ENCODE measurements around the gene TSPO. TPM values are rescaled to one million over a fixed set of nuclear protein-coding genes. Genes with fewer than 3 reads are reported as not detected.

Gene TSPO
- total and polyA plus RNA-seq, 2 of the 8 experiments (the other 6 are each of a cell fraction or from before 2014, with no cell fraction given): 19.9 to 51.5 TPM

GRCh38 chr22:43157874-43158546, 6.7 kb downstream of the TSPO start:
- Histone ChIP-seq H3K9me3 (ENCODE audit: insufficient read depth in 2 of 2, low read depth in 1 of 2, low read length in 1 of 2) (no peaks in the 10 kb centered on the region), H4K20me1 (replicated peaks in 1 of 2; ENCODE audit: control insufficient read depth in 1 of 2, insufficient read depth in 2 of 2, low read length in 2 of 2) (peaks cover 0 to 4% of the 10 kb centered on the region in 2 experiments), H2AK5ac (ENCODE audit: low read depth, low read length) (no peak overlapping the region), H2BK120ac (replicated peaks; ENCODE audit: low read depth, low read length) (no peak overlapping the region), H2BK15ac (ENCODE audit: low read length) (no peak overlapping the region), H2BK12ac (ENCODE audit: low read depth, low read length) (no peak overlapping the region), H3K23ac (ENCODE audit: insufficient read length) (no peak overlapping the region), H3K27me3 (replicated peaks in 1 of 4; ENCODE audit: control insufficient read depth in 3 of 4, extremely low read depth in 1 of 4, insufficient read depth in 3 of 4, low read length in 3 of 4) (no peaks in the 10 kb centered on the region; a peak in 1 of 7 replicates), H4K91ac (replicated peaks; ENCODE audit: insufficient read length, low read length) (no peak overlapping the region), H3K79me2 (ENCODE audit: control insufficient read depth in 1 of 2, insufficient read depth in 2 of 2, low read length in 2 of 2) (no peaks in the 10 kb centered on the region), H3K23me2 (ENCODE audit: low read depth, low read length) (no peaks in the 10 kb centered on the region), H3K9ac (replicated peaks in 1 of 4; ENCODE audit: extremely low read depth in 1 of 4, low read depth in 3 of 4, low read length in 3 of 4) (no peak overlapping the region; a peak in 1 of 7 replicates), H4K5ac (ENCODE audit: insufficient read length, low read depth, low read length) (no peak overlapping the region), H2BK20ac (ENCODE audit: low read length) (no peak overlapping the region), H3K14ac (ENCODE audit: insufficient read length) (no peak overlapping the region), H3K18ac (ENCODE audit: extremely low read depth, low read length) (no peak overlapping the region; the same call in 1 of the 2 replicates), H4K8ac (ENCODE audit: extremely low read depth, insufficient read depth, low read length) (no peak overlapping the region), H3K4ac (replicated peaks; ENCODE audit: insufficient read length, low read depth, low read length) (no peak overlapping the region), H3K4me3 (ENCODE audit: extremely low read depth in 1 of 4, insufficient read depth in 2 of 4, low read depth in 3 of 4, low read length in 4 of 4) (no peak overlapping the region), H3K79me1 (ENCODE audit: low read depth, low read length) (no peaks in the 10 kb centered on the region), H2AFZ (ENCODE audit: low read length) (no peak overlapping the region), H2BK5ac (ENCODE audit: low read depth, low read length) (no peak overlapping the region), H3K36me3 (ENCODE audit: control insufficient read depth in 2 of 4, insufficient read depth in 4 of 4, low read length in 3 of 4) (no peaks in the 10 kb centered on the region), H3K56ac (replicated peaks; ENCODE audit: insufficient read length, low read depth, low read length) (no peak overlapping the region), H3K4me1 (replicated peaks in 1 of 4; ENCODE audit: control insufficient read depth in 3 of 4, insufficient read depth in 4 of 4, low read length in 3 of 4) (peaks cover 0 to 8% (median 5%) of the 10 kb centered on the region in 4 experiments; a peak in 4 of 7 replicates), H3K27ac (ENCODE audit: low read depth, low read length) (no peak overlapping the region), H3K4me2 (ENCODE audit: insufficient read depth in 1 of 2, low read depth in 2 of 2, low read length in 2 of 2) (no peak overlapping the region)
- FAIRE-seq (no peak), DNase-seq (ENCODE audit: low read depth in 1 of 2, low spot score in 2 of 2) (no peak)
- POLR2A ChIA-PET (ENCODE audit: partially characterized antibody): interaction anchor here (1.1 to 2.3 kb wide), 2 partner anchors 11 to 24 kb away, joined by 4 to 11 read pairs; no protein-coding TSS in a partner anchor
- CTCF ChIA-PET (ENCODE audit: partially characterized antibody): interaction anchor here (1.1 to 1.5 kb wide), 3 partner anchors 19 to 191 kb away, joined by 3 to 5 read pairs (median 4); no protein-coding TSS in a partner anchor
- no peak for TF ChIP-seq SRF (IDR thresholded peaks at IDR 0.05; ENCODE audit: low read depth, low read length)
- TF ChIP-seq FOSL1 (IDR thresholded peaks at IDR 0.05; ENCODE audit: insufficient read depth, low read depth, low read length): no peak
- TF ChIP-seq KDM4A (IDR thresholded peaks at IDR 0.05; ENCODE audit: low read depth, low read length, severe bottlenecking): no peak
- no peak for TF ChIP-seq RAD21 (IDR thresholded peaks at IDR 0.05 in 1 of 2, conservative IDR thresholded peaks at IDR 0.05 in 1 of 2; ENCODE audit: low read depth in 2 of 2, low read length in 2 of 2)
- TF ChIP-seq SIRT6 (IDR thresholded peaks at IDR 0.05; ENCODE audit: low read length): no peak
- no peak for TF ChIP-seq GTF2F1 (IDR thresholded peaks at IDR 0.05; ENCODE audit: borderline replicate concordance, low read depth, low read length)
- no peak for TF ChIP-seq MAFK (IDR thresholded peaks at IDR 0.05; ENCODE audit: low read depth, low read length)
- no peak for TF ChIP-seq CTCF (IDR thresholded peaks at IDR 0.05; ENCODE audit: control extremely low read depth in 1 of 3, insufficient read depth in 1 of 3, low read depth in 1 of 3, low read length in 3 of 3)
- WGBS, 2 experiments (ENCODE audit: extremely low coverage in 1 of 2, insufficient coverage in 1 of 2, insufficient read length in 1 of 2, insufficient replicate concordance in 2 of 2, low coverage in 1 of 2, low lambda C conversion rate in 2 of 2, missing lambda C conversion rate in 1 of 2): 93% methylated on average over 9 of the region's 9 CpGs; no CpG with 5 or more reads in 1 of the 2 experiments

All from H1 (cell line).